Colonic mucosa (tissue), 4 donors: ENCODE results near the gene HSP90AB1. TPM values are rescaled to one million over a fixed set of nuclear protein-coding genes. Genes with fewer than 3 reads are reported as not detected.

Experiments
- DNase-seq: peaks from one replicate; pipeline ENCODE4 v3.0.0-alpha.2; 2020
- H3K27ac ChIP-seq: fragments of 200-600 bp; one replicate; pipeline ENCODE4 v1.8.0; 2021
- H3K27me3 ChIP-seq: fragments of 200-600 bp; one replicate; pipeline ENCODE4 v1.8.0; 2021
- H3K36me3 ChIP-seq: fragments of 200-600 bp; one replicate; pipeline ENCODE4 v1.8.0; 2021
- H3K4me1 ChIP-seq: fragments of 200-600 bp; one replicate; pipeline ENCODE4 v1.8.0; 2021; ENCODE audit warnings: mild to moderate bottlenecking
- H3K4me3 ChIP-seq: fragments of 200-600 bp; one replicate; pipeline ENCODE4 v1.8.0; 2021
- H3K9ac ChIP-seq, 2 donors: one replicate each; pipeline ENCODE4 v1.7.0; 2013; ENCODE audit warnings: control low read depth in 2 of 2, low read depth in 2 of 2, low read length in 2 of 2
- H3K9me3 ChIP-seq: fragments of 200-600 bp; one replicate; pipeline ENCODE4 v1.8.0; 2021
- intact Hi-C: fragments of 100-400 bp; cut with DNase I; formaldehyde crosslinking; loops from one replicate; pipeline ENCODE4 v1.14.1; 2022
- total RNA-seq, 2 donors: library from RNA; stranded (reverse); fragmentation: NEBNext Ultra II Directional in 1 of 2; extraction: Animal tissue kit (Norgen Biotek cat#: 25700) in 1 of 2; gene quantifications; one replicate each; pipeline ENCODE4 v1.2.1, GENCODE V29; 2021
- TF ChIP-seq, protein P1 (sequence below): fragments of 200-600 bp; IDR thresholded peaks from one replicate; pipeline ENCODE4 v1.8.0; 2022; ENCODE audit warnings: antibody characterized with exemption, mild to moderate bottlenecking
- donor health status: healthy.
- donor health status: DM: no; HTN: no; CAD: no.
- donor health status: DM: no; HTN: no; CAD: no.

HSP90AB1 gene
- total RNA-seq, 2 donors from 2014 or later: 409 to 1,163 TPM

DNA sequence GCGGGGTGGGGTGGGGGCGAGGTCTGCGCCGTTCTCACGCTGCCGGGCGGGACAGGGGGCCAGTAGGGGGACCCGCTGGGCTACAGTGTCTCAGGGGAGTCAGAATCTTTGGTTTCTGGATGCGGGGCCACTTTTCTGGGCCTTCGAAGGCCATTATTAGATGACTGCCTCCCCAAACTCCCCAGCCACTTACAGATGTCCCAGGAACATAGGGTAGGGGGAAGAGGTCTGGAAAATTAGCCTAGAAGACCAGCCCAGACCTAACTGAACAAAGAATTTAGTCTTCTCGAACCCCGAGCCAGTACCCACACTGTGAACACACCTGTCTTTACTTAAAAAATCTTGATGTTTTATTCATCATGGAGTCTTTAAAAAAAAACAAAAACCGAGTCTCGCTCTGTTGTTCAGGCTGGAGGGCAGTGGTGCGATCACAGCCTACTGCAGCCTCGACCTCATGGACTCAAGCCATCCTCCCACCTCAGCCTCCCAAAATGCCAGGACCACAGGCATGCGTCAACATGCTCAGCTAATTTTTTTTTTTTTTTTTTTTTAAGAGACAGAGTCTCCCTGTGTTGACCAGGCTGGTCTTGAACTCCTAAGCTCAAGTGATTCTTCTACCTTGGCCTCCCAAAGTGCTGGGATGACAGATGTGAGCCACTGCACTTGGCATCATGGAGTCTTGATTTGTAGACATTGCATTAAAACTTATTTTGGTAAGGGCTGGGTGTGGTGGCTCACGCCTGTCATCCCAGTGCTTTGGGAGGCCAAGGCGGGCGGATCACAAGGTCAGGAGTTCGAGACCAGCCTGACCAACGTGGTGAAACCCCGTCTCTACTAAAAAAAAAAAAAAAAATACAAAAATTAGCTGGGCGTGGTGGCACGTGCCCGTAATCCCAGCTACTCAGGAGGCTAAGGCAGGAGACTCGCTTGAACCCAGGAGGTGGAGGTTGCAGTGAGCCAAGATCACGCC, 26.8 kb upstream of the HSP90AB1 start:
- DNase-seq: no peak
- Histone ChIP-seq H3K4me1 (peaks cover 4% of the 10 kb centered on the region), H3K36me3 (no peaks in the 10 kb centered on the region), H3K27me3 (no peaks in the 10 kb centered on the region), H3K27ac (peak overlapping the region; percentile 80), H3K4me3 (peak overlapping the region; percentile 37), H3K9me3 (no peaks in the 10 kb centered on the region), H3K9ac (no peak overlapping the region)
- intact Hi-C loops: no loop called here
- TF ChIP-seq, protein P1, sequence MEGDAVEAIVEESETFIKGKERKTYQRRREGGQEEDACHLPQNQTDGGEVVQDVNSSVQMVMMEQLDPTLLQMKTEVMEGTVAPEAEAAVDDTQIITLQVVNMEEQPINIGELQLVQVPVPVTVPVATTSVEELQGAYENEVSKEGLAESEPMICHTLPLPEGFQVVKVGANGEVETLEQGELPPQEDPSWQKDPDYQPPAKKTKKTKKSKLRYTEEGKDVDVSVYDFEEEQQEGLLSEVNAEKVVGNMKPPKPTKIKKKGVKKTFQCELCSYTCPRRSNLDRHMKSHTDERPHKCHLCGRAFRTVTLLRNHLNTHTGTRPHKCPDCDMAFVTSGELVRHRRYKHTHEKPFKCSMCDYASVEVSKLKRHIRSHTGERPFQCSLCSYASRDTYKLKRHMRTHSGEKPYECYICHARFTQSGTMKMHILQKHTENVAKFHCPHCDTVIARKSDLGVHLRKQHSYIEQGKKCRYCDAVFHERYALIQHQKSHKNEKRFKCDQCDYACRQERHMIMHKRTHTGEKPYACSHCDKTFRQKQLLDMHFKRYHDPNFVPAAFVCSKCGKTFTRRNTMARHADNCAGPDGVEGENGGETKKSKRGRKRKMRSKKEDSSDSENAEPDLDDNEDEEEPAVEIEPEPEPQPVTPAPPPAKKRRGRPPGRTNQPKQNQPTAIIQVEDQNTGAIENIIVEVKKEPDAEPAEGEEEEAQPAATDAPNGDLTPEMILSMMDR: no peak

DNA sequence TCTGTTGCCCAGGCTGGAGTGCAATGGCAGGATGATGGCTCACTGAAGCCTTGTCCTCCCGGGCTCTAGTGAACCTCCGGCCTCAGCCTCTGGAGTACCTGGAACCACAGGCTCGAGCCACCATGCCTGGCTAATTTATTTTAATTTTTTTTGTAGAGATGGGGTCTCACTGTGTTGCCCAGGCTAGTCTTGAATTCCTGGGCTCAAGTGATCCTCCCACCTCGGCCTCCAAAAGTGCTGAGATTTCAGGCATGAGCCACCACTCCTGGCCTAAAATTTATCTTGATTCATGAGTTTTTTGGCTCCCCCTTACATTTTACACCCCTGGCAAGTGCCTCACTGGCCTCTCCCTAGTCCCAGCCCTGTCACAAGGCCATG, 26.0 kb upstream of the HSP90AB1 start:
- intact Hi-C loops: no loop called here
- TF ChIP-seq, protein P1: no peak
- Histone ChIP-seq H3K27me3 (no peaks in the 10 kb centered on the region), H3K36me3 (no peaks in the 10 kb centered on the region), H3K4me3 (no peak overlapping the region), H3K9ac (no peak overlapping the region), H3K9me3 (no peaks in the 10 kb centered on the region), H3K27ac (no peak overlapping the region), H3K4me1 (peaks cover 4% of the 10 kb centered on the region)
- DNase-seq: no peak

DNA sequence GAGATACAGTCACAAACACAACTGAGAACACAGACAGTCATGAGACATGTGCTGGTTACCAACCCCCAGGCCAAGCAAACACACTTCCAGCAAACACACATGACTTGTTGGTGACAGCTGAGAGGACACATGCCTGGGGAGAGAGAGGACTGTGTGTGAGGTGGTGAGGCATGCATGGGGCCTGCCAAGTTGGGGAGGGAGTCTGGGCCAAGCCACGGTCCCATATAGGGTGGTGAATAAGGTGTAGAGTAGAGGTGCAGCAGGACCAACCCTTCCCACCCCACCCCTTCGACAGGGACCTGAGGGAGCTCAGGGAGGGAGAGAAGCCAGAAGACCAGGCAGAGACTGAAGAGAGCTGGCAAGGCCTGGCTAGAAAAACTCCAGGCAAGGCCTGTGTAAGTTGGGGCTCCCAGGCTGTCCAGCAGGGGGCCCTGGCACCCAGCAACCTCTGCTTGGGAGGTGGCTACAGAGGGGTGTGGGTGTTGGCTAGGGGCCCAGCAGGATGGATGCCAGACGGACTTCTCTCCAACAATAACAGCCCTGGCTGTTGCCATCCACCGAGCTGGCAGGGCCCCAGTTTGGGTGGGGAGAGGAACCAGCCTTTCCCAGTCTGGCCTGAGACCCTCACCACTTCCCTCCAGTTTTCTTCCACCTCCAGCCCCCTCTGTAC, 25.5 kb upstream of the HSP90AB1 start:
- Histone ChIP-seq H3K9ac (peak overlapping the region in 1 of 2 donors; percentile 46), H3K27me3 (no peaks in the 10 kb centered on the region), H3K9me3 (no peaks in the 10 kb centered on the region), H3K36me3 (no peaks in the 10 kb centered on the region), H3K4me3 (no peak overlapping the region), H3K27ac (no peak overlapping the region), H3K4me1 (peaks cover 7% of the 10 kb centered on the region)
- intact Hi-C loops: no loop called here
- DNase-seq: peak; percentile 97
- TF ChIP-seq, protein P1: peak; percentile 75

- intact Hi-C loops: no loop called here
- Histone ChIP-seq H3K9me3 (no peaks in the 10 kb centered on the region), H3K27ac (no peak overlapping the region), H3K9ac (peak overlapping the region in 1 of 2 donors; percentile 46), H3K4me3 (no peak overlapping the region), H3K27me3 (no peaks in the 10 kb centered on the region), H3K36me3 (no peaks in the 10 kb centered on the region), H3K4me1 (peaks cover 7% of the 10 kb centered on the region)
- TF ChIP-seq, protein P1: no peak
- no peak for DNase-seq
Observed at GRCh38 chr6:44221961-44222335, 25.0 kb upstream of the HSP90AB1 start.

DNA sequence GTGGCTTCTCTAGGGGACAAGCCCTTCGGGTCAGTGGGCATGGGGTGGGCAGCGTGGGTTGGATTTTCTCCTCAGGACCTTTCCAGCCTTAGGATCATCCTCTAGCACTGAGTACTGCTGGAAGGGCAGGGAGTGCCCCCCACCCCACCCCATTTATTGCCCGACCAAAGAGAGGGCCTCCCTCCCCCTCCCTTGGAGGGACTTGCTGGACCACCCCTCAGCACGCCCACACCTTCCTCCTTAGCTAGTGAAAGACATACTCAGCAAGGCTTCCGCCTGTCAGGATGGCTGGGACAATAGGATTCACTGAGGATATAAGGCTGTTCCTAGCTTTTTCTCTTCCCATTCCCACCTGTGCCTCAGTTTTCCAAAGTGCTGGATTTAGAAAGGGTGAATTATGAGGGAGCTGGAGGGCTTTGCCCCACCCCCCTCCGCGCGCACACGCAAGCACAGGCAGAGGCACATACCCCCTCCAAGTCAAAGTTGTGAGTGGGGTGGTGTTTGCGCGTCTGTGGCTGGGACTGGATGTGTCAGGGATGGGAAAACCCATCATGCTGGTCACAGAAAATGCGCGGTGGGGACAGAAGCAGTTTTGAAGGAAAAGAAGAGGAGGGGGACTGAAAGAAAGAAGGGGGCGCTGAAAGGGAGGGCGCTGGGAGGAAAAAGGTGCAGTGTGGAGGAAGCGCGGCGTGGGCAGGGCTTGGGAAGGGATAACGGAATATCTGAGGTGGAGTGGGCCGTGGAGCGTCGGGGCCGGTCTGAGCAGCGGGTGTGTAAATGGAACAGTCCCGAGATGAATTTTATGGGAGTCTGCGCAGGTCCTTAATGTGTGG, 24.2 kb upstream of the HSP90AB1 start:
- intact Hi-C loops: no loop called here
- Histone ChIP-seq H3K27me3 (no peaks in the 10 kb centered on the region), H3K36me3 (no peaks in the 10 kb centered on the region), H3K9me3 (no peaks in the 10 kb centered on the region), H3K4me1 (peaks cover 7% of the 10 kb centered on the region), H3K27ac (peak overlapping the region; percentile 27), H3K4me3 (peak overlapping the region; percentile 67), H3K9ac (peak overlapping the region; percentile 55 to 64)
- TF ChIP-seq, protein P1: no peak
- no peak for DNase-seq
